Kidney (tissue), 14 donors: ENCODE data around the gene NR3C1. TPM values are rescaled to one million over a fixed set of nuclear protein-coding genes. Genes with fewer than 3 reads are reported as not detected.
"Not testable (repeated sequence)": the region's sequence is repeated elsewhere in the genome, so short reads cannot be mapped to it uniquely, and the experiment has no call there.

Experiments used
- DNase-seq, 5 donors: peaks; one replicate each; pipeline ENCODE4 v3.0.0-alpha.2; 2013 to 2020
- FAIRE-seq: peaks from 2 replicates; lab custom pipeline; 2012; peaks lifted over from hg19 to GRCh38; lab: Jason Lieb, UNC
- H3K27ac ChIP-seq, 2 donors: one replicate each; pipeline ENCODE4 v1.7.0; 2013; ENCODE audit warnings: low read depth in 2 of 2, low read length in 2 of 2, inconsistent platforms in 1 of 2
- H3K27me3 ChIP-seq: one replicate; pipeline ENCODE4 v1.7.1; 2013; ENCODE audit warnings: low read length, inconsistent platforms; ENCODE audit not compliant: control insufficient read depth, insufficient read depth
- H3K36me3 ChIP-seq, 3 donors: one replicate each; pipeline versions ENCODE4 v1.7.0 to v1.7.1; 2013; ENCODE audit warnings: low read length in 3 of 3, control low read depth in 1 of 3, inconsistent platforms in 1 of 3; ENCODE audit not compliant: insufficient read depth in 3 of 3, control insufficient read depth in 2 of 3
- H3K4me1 ChIP-seq, 3 donors: one replicate each; pipeline versions ENCODE4 v1.7.0 to v1.7.1; 2013; ENCODE audit warnings: low read length in 3 of 3, inconsistent platforms in 1 of 3, low read depth in 1 of 3; ENCODE audit not compliant: control insufficient read depth in 2 of 3, insufficient read depth in 2 of 3
- H3K4me3 ChIP-seq, 3 donors: one replicate each; pipeline versions ENCODE4 v1.7.0 to v1.8.1; 2013; ENCODE audit warnings: low read length in 3 of 3, control low read depth in 1 of 3, inconsistent platforms in 1 of 3
- H3K9ac ChIP-seq, 3 donors: one replicate each; pipeline versions ENCODE4 v1.7.0 to v1.7.1; 2013; ENCODE audit warnings: low read length in 3 of 3, control low read depth in 1 of 3, inconsistent platforms in 1 of 3
- H3K9me3 ChIP-seq, 3 donors: one replicate each; pipeline versions ENCODE4 v1.7.0 to v1.7.1; 2013; ENCODE audit warnings: low read length in 3 of 3, control low read depth in 1 of 3, inconsistent platforms in 1 of 3; ENCODE audit not compliant: control insufficient read depth in 2 of 3, insufficient read depth in 1 of 3
- CTCF ChIP-seq: IDR thresholded peaks from 3 replicates; pipeline ENCODE4 v1.5.1; 2012; ENCODE audit warnings: mild to moderate bottlenecking, moderate library complexity, borderline replicate concordance; ENCODE audit not compliant: insufficient read depth; ENCODE audit errors: extremely low read depth
- intact Hi-C: fragments of 100-400 bp; cut with DNase I; formaldehyde crosslinking; loops from one replicate; pipeline ENCODE4 v1.11.1; 2022
- polyA plus RNA-seq: library from polyadenylated mRNA; stranded (reverse); fragments of 350-450 nt; fragmentation: Illumina TruSeq; extraction: RNeasy Lipid Tissue Mini Kit (QIAGEN cat#74804); gene quantifications from one replicate; pipeline ENCODE4 v1.2.3, GENCODE V29; 2014; ENCODE audit warnings: low read depth, low replicate concordance; ENCODE audit not compliant: insufficient read depth
- total RNA-seq: library from RNA; stranded (reverse); fragmentation: NEBNext Ultra II Directional; extraction: Animal tissue kit (Norgen Biotek cat#: 25700); gene quantifications from one replicate; pipeline ENCODE4 v1.2.1, GENCODE V29; 2021
- donor health status: control.
- donor health status: control.
- donor health status: control.
- donor health status: control.
- donor health status: control.
- donor health status: DM: yes; HTN: yes; CAD: no.
- donor health status: Normal renal cell carcinoma (clear cell type).

Gene NR3C1
- total and polyA plus RNA-seq, 2 donors from 2014 or later: 23.4 to 69.0 TPM

- no peak overlapping the region for H3K9ac ChIP-seq
- FAIRE-seq (no peak), DNase-seq (no peak)
- no peaks in the 10 kb centered on the region for H3K9me3 ChIP-seq
- H3K4me3 ChIP-seq: no peak overlapping the region
- intact Hi-C loops: no loop called here
- TF ChIP-seq CTCF: no peak
- H3K4me1 ChIP-seq: no peaks in the 10 kb centered on the region
- H3K27me3 ChIP-seq: no peaks in the 10 kb centered on the region
- H3K36me3 ChIP-seq: no peaks in the 10 kb centered on the region
- no peak overlapping the region for H3K27ac ChIP-seq
These were observed 73.6 kb downstream of the NR3C1 start for GRCh38 chr5:143329843-143330242.

- FAIRE-seq: no peak
- Histone ChIP-seq H3K36me3 (no peaks in the 10 kb centered on the region), H3K9me3 (no peaks in the 10 kb centered on the region), H3K9ac (no peak overlapping the region), H3K27ac (no peak overlapping the region), H3K27me3 (no peaks in the 10 kb centered on the region), H3K4me1 (no peaks in the 10 kb centered on the region), H3K4me3 (no peak overlapping the region)
- intact Hi-C loops: no loop called here
- no peak for DNase-seq
- no peak for TF ChIP-seq CTCF
These were observed 74.8 kb downstream of the NR3C1 start for GRCh38 chr5:143328589-143329220.

- H3K4me1 ChIP-seq, H3K4me3 ChIP-seq, H3K27me3 ChIP-seq, intact Hi-C loops, H3K9ac ChIP-seq, FAIRE-seq, H3K36me3 ChIP-seq, DNase-seq, H3K9me3 ChIP-seq, H3K27ac ChIP-seq: not testable (repeated sequence)
These were observed 78.4 kb downstream of the NR3C1 start for GRCh38 chr5:143325086-143325485.

- H3K27ac ChIP-seq, H3K4me3 ChIP-seq, H3K4me1 ChIP-seq, H3K36me3 ChIP-seq, H3K27me3 ChIP-seq, FAIRE-seq, DNase-seq, H3K9me3 ChIP-seq, intact Hi-C loops, H3K9ac ChIP-seq: not testable (repeated sequence)
These were observed 80.4 kb downstream of the NR3C1 start for GRCh38 chr5:143322931-143323630.
